GM23338 (cell line): ENCODE measurements around the gene ISY1. TPM values are rescaled to one million over a fixed set of nuclear protein-coding genes. Genes with fewer than 3 reads are reported as not detected.

Source experiments
- ATAC-seq: fragments of 200-7000 bp; cut with Tn5 transposase; 3 replicates; pipeline ENCODE4 v1.9.1; 2020
- DNase-seq: peaks from one replicate; pipeline ENCODE4 v3.0.0-alpha.2; 2015; ENCODE audit warnings: low spot score
- H2AFZ ChIP-seq: fragments of 200-600 bp; sonication (generic); 2 replicates; pipeline ENCODE4 v1.8.0; 2016; ENCODE audit warnings: antibody characterized with exemption, mild to moderate bottlenecking, moderate library complexity
- H3F3A ChIP-seq: fragments of 200-600 bp; sonication (generic); replicated peaks from 2 replicates; pipeline ENCODE4 v1.8.0; 2017; ENCODE audit warnings: antibody characterized with exemption, mixed run types, low read depth
- H3K27ac ChIP-seq: fragments of 200-600 bp; sonication (generic); 2 replicates; pipeline ENCODE4 v1.6.1; 2016; ENCODE audit warnings: low read depth
- H3K27me3 ChIP-seq: fragments of 200-600 bp; sonication (generic); 2 replicates; pipeline ENCODE4 v1.8.0; 2016; ENCODE audit warnings: mild to moderate bottlenecking, mixed run types, moderate library complexity; ENCODE audit not compliant: insufficient read depth
- H3K36me3 ChIP-seq: fragments of 200-600 bp; sonication (generic); 2 replicates; pipeline ENCODE4 v1.8.0; 2016; ENCODE audit warnings: mild to moderate bottlenecking; ENCODE audit not compliant: insufficient read depth
- H3K4me1 ChIP-seq: fragments of 200-600 bp; sonication (generic); 2 replicates; pipeline ENCODE4 v1.8.0; 2016; ENCODE audit warnings: mild to moderate bottlenecking, moderate library complexity; ENCODE audit not compliant: insufficient read depth
- H3K4me2 ChIP-seq: fragments of 200-600 bp; sonication (generic); 2 replicates; pipeline ENCODE4 v1.7.1; 2017; ENCODE audit warnings: mixed run types
- H3K4me3 ChIP-seq: fragments of 200-600 bp; sonication (generic); 2 replicates; pipeline ENCODE4 v1.6.1; 2016; ENCODE audit warnings: mixed run types
- H3K79me2 ChIP-seq: fragments of 200-600 bp; sonication (generic); replicated peaks from 2 replicates; pipeline ENCODE4 v1.8.0; 2017; ENCODE audit warnings: mild to moderate bottlenecking; ENCODE audit not compliant: insufficient read depth
- H3K9me2 ChIP-seq: fragments of 200-600 bp; sonication (generic); 2 replicates; pipeline ENCODE4 v1.8.0; 2017; ENCODE audit not compliant: insufficient read depth
- H4K20me1 ChIP-seq: fragments of 200-600 bp; sonication (generic); replicated peaks from 2 replicates; pipeline ENCODE4 v1.8.0; 2017; ENCODE audit warnings: mild to moderate bottlenecking; ENCODE audit not compliant: insufficient read depth
- H3K27ac Mint-ChIP-seq: 2 replicates; pipeline ENCODE4 v1.8.0; 2020; ENCODE audit warnings: inconsistent platforms, mild to moderate bottlenecking, moderate library complexity, mixed read lengths
- H3K27me3 Mint-ChIP-seq: 3 replicates; pipeline ENCODE4 v1.8.0; 2022; ENCODE audit warnings: low read depth, mild to moderate bottlenecking, moderate library complexity, mixed read lengths, inconsistent platforms; ENCODE audit not compliant: insufficient read depth, poor library complexity
- H3K36me3 Mint-ChIP-seq: 3 replicates; pipeline ENCODE4 v1.8.0; 2021; ENCODE audit warnings: low read depth, mild to moderate bottlenecking, inconsistent platforms, moderate library complexity, mixed read lengths
- H3K4me1 Mint-ChIP-seq: 3 replicates; pipeline ENCODE4 v1.8.0; 2020; ENCODE audit warnings: mild to moderate bottlenecking, inconsistent platforms, mixed read lengths
- H3K4me3 Mint-ChIP-seq: 3 replicates; pipeline ENCODE4 v1.8.0; 2021; ENCODE audit warnings: moderate library complexity, mild to moderate bottlenecking, inconsistent platforms, mixed read lengths
- H3K9me3 Mint-ChIP-seq: 3 replicates; pipeline ENCODE4 v1.8.0; 2020; ENCODE audit warnings: moderate library complexity, mild to moderate bottlenecking, inconsistent platforms, mixed read lengths
- EZH2phosphoT487 ChIP-seq: fragments of 200-600 bp; sonication (generic); IDR thresholded peaks from one replicate; pipeline ENCODE4 v1.8.1; 2018; ENCODE audit warnings: antibody characterized with exemption; ENCODE audit not compliant: unreplicated experiment
- JUNB ChIP-seq: IDR thresholded peaks from one replicate; pipeline ENCODE4 v1.6.1; 2016; ENCODE audit warnings: antibody characterized with exemption; ENCODE audit not compliant: unreplicated experiment
- NANOG ChIP-seq: IDR thresholded peaks from 2 replicates; pipeline ENCODE4 v1.6.1; 2016; ENCODE audit warnings: antibody characterized with exemption, borderline replicate concordance
- POLR2AphosphoS5 ChIP-seq: IDR thresholded peaks from 2 replicates; pipeline ENCODE4 v1.6.1; 2016; ENCODE audit warnings: antibody characterized with exemption, low read depth
- STAT1 ChIP-seq: IDR thresholded peaks from one replicate; pipeline ENCODE4 v1.6.1; 2016; ENCODE audit warnings: antibody characterized with exemption; ENCODE audit not compliant: unreplicated experiment
- ZNF114 ChIP-seq: fragments of 250-450 bp; sonication (Bioruptor Pico); IDR thresholded peaks from 2 replicates; pipeline ENCODE4 v1.5.0; 2020; ENCODE audit warnings: mild to moderate bottlenecking, moderate library complexity
- ZNF331 ChIP-seq: fragments of 250-450 bp; sonication (Bioruptor Pico); IDR thresholded peaks from 2 replicates; pipeline ENCODE4 v1.5.0; 2020; ENCODE audit warnings: low read depth, mild to moderate bottlenecking, moderate library complexity
- polyA plus RNA-seq: library from polyadenylated mRNA; unstranded; fragments of >200 nt; fragmentation: Nextera tagmentation; extraction: Ambion mirVana; gene quantifications from 2 replicates; pipeline ENCODE4 v1.2.1, GENCODE V29; 2016
- total RNA-seq: library from RNA; depleted of rRNA; stranded (reverse); fragments of >200 nt; shearing (Covaris generic); gene quantifications from 2 replicates; pipeline ENCODE4 v1.2.3, GENCODE V29; 2014
- TF ChIP-seq, protein P1 (sequence below): fragments of 250-450 bp; sonication (Bioruptor Pico); IDR thresholded peaks from 2 replicates; pipeline ENCODE4 v1.5.0; 2020; ENCODE audit warnings: mild to moderate bottlenecking, moderate library complexity
- TF ChIP-seq, protein P2 (sequence below): IDR thresholded peaks from 2 replicates; pipeline ENCODE4 v1.6.1; 2016; ENCODE audit warnings: antibody characterized with exemption

Gene ISY1
- total and polyA plus RNA-seq, 2 experiments from 2014 or later = 11.3 to 23.6 TPM

GRCh38 chr3:129173725-129174124 is 12.9 kb upstream of the ISY1 start:
- no peaks in the 10 kb centered on the region for H3K9me3 Mint-ChIP-seq
- H3K79me2 ChIP-seq = peaks cover 95% of the 10 kb centered on the region
- H3K27me3 ChIP-seq = no peaks in the 10 kb centered on the region
- no peaks in the 10 kb centered on the region for H3K9me2 ChIP-seq
- no peak overlapping the region for H3K4me2 ChIP-seq
- H3F3A ChIP-seq = peaks cover 26% of the 10 kb centered on the region
- no peaks in the 10 kb centered on the region for H3K4me1 ChIP-seq
- H3K4me3 Mint-ChIP-seq = no peak overlapping the region
- peaks cover 6% of the 10 kb centered on the region for H3K27me3 Mint-ChIP-seq
- H3K36me3 Mint-ChIP-seq = peaks cover 88% of the 10 kb centered on the region
- no peak overlapping the region for H3K27ac ChIP-seq
- peaks cover 35% of the 10 kb centered on the region for H3K36me3 ChIP-seq
- H3K4me3 ChIP-seq = no peak overlapping the region
- H2AFZ ChIP-seq = no peak overlapping the region
- no peak overlapping the region for H3K27ac Mint-ChIP-seq
- DNase-seq (no peak), ATAC-seq (no peak)
- peaks cover 3% of the 10 kb centered on the region; the same call in 1 of the 3 replicates for H3K4me1 Mint-ChIP-seq
- no peak for TF ChIP-seq EZH2phosphoT487
- no peak for TF ChIP-seq POLR2AphosphoS5
- TF ChIP-seq JUNB = no peak
- TF ChIP-seq, protein P1, sequence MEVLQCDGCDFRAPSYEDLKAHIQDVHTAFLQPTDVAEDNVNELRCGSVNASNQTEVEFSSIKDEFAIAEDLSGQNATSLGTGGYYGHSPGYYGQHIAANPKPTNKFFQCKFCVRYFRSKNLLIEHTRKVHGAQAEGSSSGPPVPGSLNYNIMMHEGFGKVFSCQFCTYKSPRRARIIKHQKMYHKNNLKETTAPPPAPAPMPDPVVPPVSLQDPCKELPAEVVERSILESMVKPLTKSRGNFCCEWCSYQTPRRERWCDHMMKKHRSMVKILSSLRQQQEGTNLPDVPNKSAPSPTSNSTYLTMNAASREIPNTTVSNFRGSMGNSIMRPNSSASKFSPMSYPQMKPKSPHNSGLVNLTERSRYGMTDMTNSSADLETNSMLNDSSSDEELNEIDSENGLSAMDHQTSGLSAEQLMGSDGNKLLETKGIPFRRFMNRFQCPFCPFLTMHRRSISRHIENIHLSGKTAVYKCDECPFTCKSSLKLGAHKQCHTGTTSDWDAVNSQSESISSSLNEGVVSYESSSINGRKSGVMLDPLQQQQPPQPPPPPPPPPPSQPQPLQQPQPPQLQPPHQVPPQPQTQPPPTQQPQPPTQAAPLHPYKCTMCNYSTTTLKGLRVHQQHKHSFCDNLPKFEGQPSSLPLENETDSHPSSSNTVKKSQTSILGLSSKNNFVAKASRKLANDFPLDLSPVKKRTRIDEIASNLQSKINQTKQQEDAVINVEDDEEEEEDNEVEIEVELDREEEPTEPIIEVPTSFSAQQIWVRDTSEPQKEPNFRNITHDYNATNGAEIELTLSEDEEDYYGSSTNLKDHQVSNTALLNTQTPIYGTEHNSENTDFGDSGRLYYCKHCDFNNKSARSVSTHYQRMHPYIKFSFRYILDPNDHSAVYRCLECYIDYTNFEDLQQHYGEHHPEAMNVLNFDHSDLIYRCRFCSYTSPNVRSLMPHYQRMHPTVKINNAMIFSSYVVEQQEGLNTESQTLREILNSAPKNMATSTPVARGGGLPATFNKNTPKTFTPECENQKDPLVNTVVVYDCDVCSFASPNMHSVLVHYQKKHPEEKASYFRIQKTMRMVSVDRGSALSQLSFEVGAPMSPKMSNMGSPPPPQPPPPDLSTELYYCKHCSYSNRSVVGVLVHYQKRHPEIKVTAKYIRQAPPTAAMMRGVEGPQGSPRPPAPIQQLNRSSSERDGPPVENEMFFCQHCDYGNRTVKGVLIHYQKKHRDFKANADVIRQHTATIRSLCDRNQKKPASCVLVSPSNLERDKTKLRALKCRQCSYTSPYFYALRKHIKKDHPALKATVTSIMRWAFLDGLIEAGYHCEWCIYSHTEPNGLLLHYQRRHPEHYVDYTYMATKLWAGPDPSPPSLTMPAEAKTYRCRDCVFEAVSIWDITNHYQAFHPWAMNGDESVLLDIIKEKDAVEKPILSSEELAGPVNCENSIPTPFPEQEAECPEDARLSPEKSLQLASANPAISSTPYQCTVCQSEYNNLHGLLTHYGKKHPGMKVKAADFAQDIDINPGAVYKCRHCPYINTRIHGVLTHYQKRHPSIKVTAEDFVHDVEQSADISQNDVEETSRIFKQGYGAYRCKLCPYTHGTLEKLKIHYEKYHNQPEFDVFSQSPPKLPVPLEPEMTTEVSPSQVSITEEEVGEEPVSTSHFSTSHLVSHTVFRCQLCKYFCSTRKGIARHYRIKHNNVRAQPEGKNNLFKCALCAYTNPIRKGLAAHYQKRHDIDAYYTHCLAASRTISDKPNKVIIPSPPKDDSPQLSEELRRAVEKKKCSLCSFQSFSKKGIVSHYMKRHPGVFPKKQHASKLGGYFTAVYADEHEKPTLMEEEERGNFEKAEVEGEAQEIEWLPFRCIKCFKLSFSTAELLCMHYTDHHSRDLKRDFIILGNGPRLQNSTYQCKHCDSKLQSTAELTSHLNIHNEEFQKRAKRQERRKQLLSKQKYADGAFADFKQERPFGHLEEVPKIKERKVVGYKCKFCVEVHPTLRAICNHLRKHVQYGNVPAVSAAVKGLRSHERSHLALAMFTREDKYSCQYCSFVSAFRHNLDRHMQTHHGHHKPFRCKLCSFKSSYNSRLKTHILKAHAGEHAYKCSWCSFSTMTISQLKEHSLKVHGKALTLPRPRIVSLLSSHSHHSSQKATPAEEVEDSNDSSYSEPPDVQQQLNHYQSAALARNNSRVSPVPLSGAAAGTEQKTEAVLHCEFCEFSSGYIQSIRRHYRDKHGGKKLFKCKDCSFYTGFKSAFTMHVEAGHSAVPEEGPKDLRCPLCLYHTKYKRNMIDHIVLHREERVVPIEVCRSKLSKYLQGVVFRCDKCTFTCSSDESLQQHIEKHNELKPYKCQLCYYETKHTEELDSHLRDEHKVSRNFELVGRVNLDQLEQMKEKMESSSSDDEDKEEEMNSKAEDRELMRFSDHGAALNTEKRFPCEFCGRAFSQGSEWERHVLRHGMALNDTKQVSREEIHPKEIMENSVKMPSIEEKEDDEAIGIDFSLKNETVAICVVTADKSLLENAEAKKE = no peak
- TF ChIP-seq NANOG = no peak
- no peak for TF ChIP-seq STAT1
- TF ChIP-seq, protein P2, sequence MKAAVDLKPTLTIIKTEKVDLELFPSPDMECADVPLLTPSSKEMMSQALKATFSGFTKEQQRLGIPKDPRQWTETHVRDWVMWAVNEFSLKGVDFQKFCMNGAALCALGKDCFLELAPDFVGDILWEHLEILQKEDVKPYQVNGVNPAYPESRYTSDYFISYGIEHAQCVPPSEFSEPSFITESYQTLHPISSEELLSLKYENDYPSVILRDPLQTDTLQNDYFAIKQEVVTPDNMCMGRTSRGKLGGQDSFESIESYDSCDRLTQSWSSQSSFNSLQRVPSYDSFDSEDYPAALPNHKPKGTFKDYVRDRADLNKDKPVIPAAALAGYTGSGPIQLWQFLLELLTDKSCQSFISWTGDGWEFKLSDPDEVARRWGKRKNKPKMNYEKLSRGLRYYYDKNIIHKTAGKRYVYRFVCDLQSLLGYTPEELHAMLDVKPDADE = no peak
- TF ChIP-seq ZNF114 (CRISPR knock-in tag) = no peak
- TF ChIP-seq ZNF331 = no peak
- H4K20me1 ChIP-seq = peaks cover 83% of the 10 kb centered on the region
